Calu3 (cell line): ENCODE measurements around the gene RAD23B. TPM values are rescaled to one million over a fixed set of nuclear protein-coding genes. Genes with fewer than 3 reads are reported as not detected.

Source experiments
- BruUV-seq: library from RNA; stranded (reverse); fragments of 400-500 nt; replicated peaks from 2 replicates; lab custom pipeline; 2021; lab: Mats Ljungman, UMichigan
- CTCF ChIA-PET: fragments of 300-600 bp; sonication (Branson Sonifier 250); formaldehyde crosslinking; loops from one replicate; lab custom pipeline; 2022; ENCODE audit warnings: antibody characterized with exemption; lab: Charles Lee
- DNase-seq: peaks from one replicate; pipeline ENCODE4 v3.0.0; 2022
- H3K27ac Mint-ChIP-seq: one replicate; pipeline ENCODE4 v1.8.0; 2022; ENCODE audit warnings: mixed read lengths; ENCODE audit not compliant: unreplicated experiment
- H3K27me3 Mint-ChIP-seq: one replicate; pipeline ENCODE4 v1.8.0; 2022; ENCODE audit warnings: mixed read lengths; ENCODE audit not compliant: unreplicated experiment
- H3K36me3 Mint-ChIP-seq: one replicate; pipeline ENCODE4 v1.8.0; 2022; ENCODE audit warnings: mild to moderate bottlenecking, moderate library complexity, mixed read lengths; ENCODE audit not compliant: insufficient read depth, unreplicated experiment
- H3K4me1 Mint-ChIP-seq: one replicate; pipeline ENCODE4 v1.8.0; 2022; ENCODE audit warnings: mild to moderate bottlenecking, low read depth, mixed read lengths; ENCODE audit not compliant: unreplicated experiment
- H3K4me3 Mint-ChIP-seq: one replicate; pipeline ENCODE4 v1.8.0; 2022; ENCODE audit warnings: mild to moderate bottlenecking, low read depth, moderate library complexity, mixed read lengths; ENCODE audit not compliant: unreplicated experiment
- H3K9me3 Mint-ChIP-seq: one replicate; pipeline ENCODE4 v1.8.0; 2022; ENCODE audit warnings: low read depth, mixed read lengths; ENCODE audit not compliant: unreplicated experiment
- intact Hi-C: fragments of 100-400 bp; cut with micrococcal nuclease; formaldehyde crosslinking; loops from one replicate; pipeline ENCODE4 v1.10.0; 2022; ENCODE audit not compliant: unreplicated experiment
- total RNA-seq: library from RNA; stranded (reverse); gene quantifications from 2 replicates; pipeline ENCODE4 v1.2.3, GENCODE V29; 2022
- TF ChIP-seq, protein P1 (sequence below): fragments of 200-600 bp; IDR thresholded peaks from one replicate; pipeline ENCODE4 v1.8.0; 2022; ENCODE audit warnings: antibody characterized with exemption; ENCODE audit not compliant: unreplicated experiment

The RAD23B gene
- total RNA-seq, 1 experiment from 2014 or later, result 82.3 TPM

DNA sequence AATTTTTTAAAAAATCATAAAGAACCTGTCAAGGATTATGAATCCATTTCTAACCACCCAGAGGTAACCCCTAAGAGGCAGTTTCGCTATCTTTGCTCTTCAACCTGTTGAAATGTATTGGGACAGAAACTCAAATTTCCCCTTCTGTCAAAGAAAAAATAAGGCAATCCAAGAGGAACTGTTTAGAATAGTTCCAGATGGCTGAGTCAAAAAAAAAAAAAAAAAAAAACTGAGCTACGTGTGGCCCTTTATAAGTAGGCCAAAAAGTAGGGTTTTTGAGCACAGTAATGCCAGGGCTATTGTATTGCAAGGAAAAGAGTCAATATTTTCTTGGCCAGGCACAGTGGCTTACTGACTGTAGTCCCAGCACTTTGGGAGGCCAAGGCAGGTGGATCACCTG lies 94.9 kb downstream of the RAD23B start:
- Mint-ChIP-seq H3K27me3 (no peaks in the 10 kb centered on the region), H3K4me1 (no peaks in the 10 kb centered on the region), H3K36me3 (no peaks in the 10 kb centered on the region), H3K4me3 (no peak overlapping the region), H3K9me3 (no peaks in the 10 kb centered on the region), H3K27ac (no peak overlapping the region)
- DNase-seq, result no peak
- TF ChIP-seq, protein P1, sequence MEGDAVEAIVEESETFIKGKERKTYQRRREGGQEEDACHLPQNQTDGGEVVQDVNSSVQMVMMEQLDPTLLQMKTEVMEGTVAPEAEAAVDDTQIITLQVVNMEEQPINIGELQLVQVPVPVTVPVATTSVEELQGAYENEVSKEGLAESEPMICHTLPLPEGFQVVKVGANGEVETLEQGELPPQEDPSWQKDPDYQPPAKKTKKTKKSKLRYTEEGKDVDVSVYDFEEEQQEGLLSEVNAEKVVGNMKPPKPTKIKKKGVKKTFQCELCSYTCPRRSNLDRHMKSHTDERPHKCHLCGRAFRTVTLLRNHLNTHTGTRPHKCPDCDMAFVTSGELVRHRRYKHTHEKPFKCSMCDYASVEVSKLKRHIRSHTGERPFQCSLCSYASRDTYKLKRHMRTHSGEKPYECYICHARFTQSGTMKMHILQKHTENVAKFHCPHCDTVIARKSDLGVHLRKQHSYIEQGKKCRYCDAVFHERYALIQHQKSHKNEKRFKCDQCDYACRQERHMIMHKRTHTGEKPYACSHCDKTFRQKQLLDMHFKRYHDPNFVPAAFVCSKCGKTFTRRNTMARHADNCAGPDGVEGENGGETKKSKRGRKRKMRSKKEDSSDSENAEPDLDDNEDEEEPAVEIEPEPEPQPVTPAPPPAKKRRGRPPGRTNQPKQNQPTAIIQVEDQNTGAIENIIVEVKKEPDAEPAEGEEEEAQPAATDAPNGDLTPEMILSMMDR, result no peak
- no TSS peak for BruUV-seq
- intact Hi-C loops, result no loop called here
- CTCF ChIA-PET, result no interaction called here

Other genes starting within 250 kb of the RAD23B start
- 19.9 and 23.0 TPM in 2 replicates for gene KLF4, start 206.5 kb downstream of the RAD23B start, total RNA-seq